Measurements from ENCODE around the gene BMP5.

BMP5 gene

DNA sequence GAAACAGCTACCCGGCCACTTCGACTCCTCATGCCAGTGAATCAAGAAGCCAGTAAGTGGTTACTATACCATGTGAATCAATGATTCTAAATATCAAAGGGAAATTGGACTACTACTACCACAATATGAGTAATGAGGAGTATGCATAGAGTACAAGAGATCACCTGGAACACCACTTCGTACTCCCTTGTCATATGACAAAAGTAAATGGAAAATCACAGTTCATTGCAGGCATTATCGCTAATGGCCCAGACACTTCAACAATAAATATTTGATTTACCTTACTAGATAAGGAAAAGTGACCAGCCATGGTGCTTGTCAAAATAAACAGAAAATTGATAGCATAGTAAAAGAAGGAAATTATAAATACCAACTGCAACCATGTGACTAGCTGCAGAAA, 73.1 kb downstream of the BMP5 start:
- no peak overlapping the region for H3K4me3 ChIP-seq (ENCODE audit: low read length)
- TF ChIP-seq ZNF274 (IDR thresholded peaks at IDR 0.05; ENCODE audit: low read depth, low read length), result no peak

- H3K4me3 ChIP-seq (ENCODE audit: low read length), result no peak overlapping the region
- TF ChIP-seq ZNF274 (IDR thresholded peaks at IDR 0.05; ENCODE audit: low read depth, low read length), result no peak
Measured at GRCh38 chr6:55798571-55798970, 76.8 kb downstream of the BMP5 start.

DNA sequence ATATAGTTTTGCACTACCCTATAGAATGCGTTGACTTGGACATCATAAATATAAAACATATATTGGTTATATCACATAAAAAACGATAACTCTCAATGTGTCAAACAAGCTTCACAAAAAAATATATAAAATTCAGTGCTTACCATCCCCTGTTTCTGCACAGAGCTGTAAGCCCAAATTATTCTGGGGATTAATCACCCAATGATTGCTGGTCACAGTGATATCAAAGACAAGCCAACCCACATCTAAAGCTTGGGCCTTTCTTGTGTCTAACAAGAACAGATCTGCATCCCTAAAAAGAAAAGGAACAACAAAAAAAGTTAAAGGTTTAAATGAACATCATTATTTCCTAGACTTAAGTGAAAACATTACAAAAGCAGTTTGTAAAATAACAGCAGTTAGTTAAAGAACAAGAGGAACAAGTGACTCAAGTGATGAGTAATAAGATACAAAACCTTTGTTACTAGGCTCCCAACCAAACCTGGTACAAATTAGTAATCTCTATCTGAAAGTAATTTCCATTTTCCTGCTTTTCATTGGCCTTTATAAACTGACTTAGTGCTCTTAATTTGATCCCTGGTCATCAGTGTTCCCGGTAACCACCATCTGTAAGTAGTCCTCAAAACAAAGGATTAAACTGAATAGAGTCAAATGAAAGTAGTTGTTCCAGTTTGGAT, 81.1 kb downstream of the BMP5 start:
- H3K4me3 ChIP-seq (ENCODE audit: low read length), result no peak overlapping the region
- TF ChIP-seq ZNF274 (IDR thresholded peaks at IDR 0.05; ENCODE audit: low read depth, low read length), result no peak

GRCh38 chr6:55785273-55785672, 90.1 kb downstream of the BMP5 start:
- no peak for TF ChIP-seq ZNF274 (IDR thresholded peaks at IDR 0.05; ENCODE audit: low read depth, low read length)
- H3K4me3 ChIP-seq (ENCODE audit: low read length), result no peak overlapping the region

- H3K4me3 ChIP-seq (ENCODE audit: low read length), result no peak overlapping the region
- no peak for TF ChIP-seq ZNF274 (IDR thresholded peaks at IDR 0.05; ENCODE audit: low read depth, low read length)
Measured at GRCh38 chr6:55782275-55782674, 93.1 kb downstream of the BMP5 start.

GRCh38 chr6:55778705-55779104, 96.7 kb downstream of the BMP5 start:
- no peak for TF ChIP-seq ZNF274 (IDR thresholded peaks at IDR 0.05; ENCODE audit: low read depth, low read length)
- no peak overlapping the region for H3K4me3 ChIP-seq (ENCODE audit: low read length)

- H3K4me3 ChIP-seq (ENCODE audit: low read length), result no peak overlapping the region
- no peak for TF ChIP-seq ZNF274 (IDR thresholded peaks at IDR 0.05; ENCODE audit: low read depth, low read length)
Measured at GRCh38 chr6:55777469-55777868, 97.9 kb downstream of the BMP5 start.

- H3K4me3 ChIP-seq (ENCODE audit: low read length), result no peak overlapping the region
- no peak for TF ChIP-seq ZNF274 (IDR thresholded peaks at IDR 0.05; ENCODE audit: low read depth, low read length)
Measured at GRCh38 chr6:55776113-55776512, 99.3 kb downstream of the BMP5 start.

DNA sequence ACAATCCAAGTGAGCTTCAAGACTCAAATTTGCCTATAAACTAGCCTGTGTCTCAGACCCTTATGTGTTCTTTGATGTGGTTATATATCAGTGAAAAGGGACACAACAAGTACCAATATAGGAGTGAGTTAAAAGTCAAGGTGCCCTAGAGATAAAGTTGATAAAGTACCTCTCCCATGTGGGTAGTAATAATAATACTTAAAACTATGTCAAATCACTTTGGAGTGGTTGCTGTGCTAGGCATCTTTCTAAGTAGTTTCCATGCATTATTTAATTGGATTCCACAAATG, 100.4 kb downstream of the BMP5 start:
- TF ChIP-seq ZNF274 (IDR thresholded peaks at IDR 0.05; ENCODE audit: low read depth, low read length), result no peak
- H3K4me3 ChIP-seq (ENCODE audit: low read length), result no peak overlapping the region

DNA sequence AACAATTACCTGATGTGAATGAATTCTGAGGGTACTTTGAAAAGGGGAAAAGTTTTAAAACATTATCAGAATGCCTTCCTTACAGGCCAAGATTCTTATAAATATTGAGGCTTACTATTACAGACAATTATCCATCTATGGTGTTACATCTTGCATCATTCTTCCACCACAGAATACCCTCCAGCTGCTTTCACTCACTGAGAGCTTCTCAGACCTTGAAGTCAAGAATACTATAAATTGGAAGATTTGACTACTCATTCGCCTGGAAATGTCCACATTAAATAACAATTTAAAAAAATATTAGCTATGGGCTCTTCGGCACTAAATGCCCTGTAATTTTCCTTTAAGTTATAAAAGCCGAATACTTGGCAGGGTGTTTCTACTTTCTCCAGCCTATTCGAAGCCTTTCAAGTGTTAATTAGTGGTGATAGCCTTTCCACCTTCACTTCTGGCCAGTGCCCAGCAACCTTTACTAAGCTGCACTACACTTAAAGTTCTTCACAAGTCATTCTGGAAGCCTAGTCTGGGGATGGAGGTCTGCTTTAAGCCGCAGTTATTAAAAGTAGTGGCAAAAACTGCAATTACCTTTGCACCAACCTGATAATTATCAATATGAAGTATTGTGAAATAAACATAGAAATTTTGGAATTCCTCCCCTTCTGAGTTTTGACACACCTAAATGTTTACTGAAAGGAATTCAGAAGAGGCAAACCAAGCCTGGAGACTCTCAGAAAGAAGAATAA, 100.9 kb downstream of the BMP5 start:
- no peak for TF ChIP-seq ZNF274 (IDR thresholded peaks at IDR 0.05; ENCODE audit: low read depth, low read length)
- no peak overlapping the region for H3K4me3 ChIP-seq (ENCODE audit: low read length)

DNA sequence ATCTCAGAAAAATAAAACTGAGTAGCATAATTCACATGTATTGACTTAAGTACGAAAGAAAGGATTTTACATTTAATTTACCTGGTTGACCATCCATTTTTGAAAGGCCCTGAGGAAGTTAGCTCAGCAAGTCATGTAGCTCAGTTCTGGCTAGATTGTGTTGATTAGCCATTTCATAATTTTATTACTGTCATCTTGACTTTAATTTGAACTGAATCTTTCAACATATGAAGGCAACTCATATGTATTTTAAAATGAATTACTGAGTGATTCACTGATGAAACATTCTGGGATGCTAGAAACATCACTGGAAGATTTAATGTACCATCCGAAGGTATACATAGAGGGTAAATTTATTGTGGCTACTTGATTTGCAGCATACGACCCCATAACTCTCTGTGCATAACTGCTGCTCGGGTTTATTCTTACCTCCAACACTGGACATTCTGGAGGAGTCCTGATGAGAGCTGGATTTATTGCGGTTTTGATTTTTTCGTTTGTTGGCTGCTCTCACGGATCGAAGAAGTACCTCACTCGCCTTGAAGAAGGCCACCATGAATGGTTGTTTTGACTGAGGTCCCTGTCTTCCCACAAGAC, 101.7 kb downstream of the BMP5 start:
- TF ChIP-seq ZNF274 (IDR thresholded peaks at IDR 0.05; ENCODE audit: low read depth, low read length), result no peak
- no peak overlapping the region for H3K4me3 ChIP-seq (ENCODE audit: low read length)

GRCh38 chr6:55772730-55773129, 102.7 kb downstream of the BMP5 start:
- no peak overlapping the region for H3K4me3 ChIP-seq (ENCODE audit: low read length)
- TF ChIP-seq ZNF274 (IDR thresholded peaks at IDR 0.05; ENCODE audit: low read depth, low read length), result no peak

GRCh38 chr6:55759536-55759935, 115.9 kb downstream of the BMP5 start:
- no peak overlapping the region for H3K4me3 ChIP-seq (ENCODE audit: low read length)
- TF ChIP-seq ZNF274 (IDR thresholded peaks at IDR 0.05; ENCODE audit: low read depth, low read length), result no peak

DNA sequence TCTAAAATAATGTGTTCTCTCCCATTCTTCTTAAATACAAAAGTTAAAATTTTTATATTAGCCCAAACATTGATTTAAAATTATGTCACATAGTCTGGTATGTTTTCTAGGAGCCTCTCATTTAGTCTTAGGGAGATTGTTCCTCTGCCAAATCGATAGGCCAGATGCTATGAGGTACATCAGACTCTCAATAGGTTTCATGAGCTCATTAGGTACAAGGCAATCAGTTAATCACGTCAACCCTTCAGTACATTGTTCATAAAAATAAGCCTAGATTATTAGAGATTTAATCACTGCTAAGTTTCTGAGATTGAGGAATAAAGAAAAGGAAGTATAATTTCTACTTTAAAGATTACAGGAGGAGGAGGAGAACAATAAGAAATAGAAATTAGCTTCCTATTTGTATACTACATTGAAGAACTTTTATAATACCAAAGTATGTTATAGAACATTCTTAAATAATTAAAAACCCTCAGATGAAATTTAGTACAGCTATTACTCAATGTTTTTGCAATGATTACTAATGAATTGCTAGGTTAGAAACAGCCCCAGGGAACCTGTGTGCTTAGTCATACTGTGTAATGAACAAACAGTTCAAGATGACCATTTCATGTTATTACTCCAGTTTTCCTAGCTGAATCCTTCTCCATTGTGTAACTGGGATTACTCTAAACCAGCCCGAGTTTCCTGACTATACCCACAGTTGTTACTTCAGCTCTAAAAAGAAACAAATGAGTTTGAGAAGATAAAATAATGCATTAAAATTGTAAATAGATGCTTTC, 117.0 kb downstream of the BMP5 start:
- TF ChIP-seq ZNF274 (IDR thresholded peaks at IDR 0.05; ENCODE audit: low read depth, low read length), result no peak
- H3K4me3 ChIP-seq (ENCODE audit: low read length), result no peak overlapping the region
